Left ventricle myocardium superior (tissue), 1 donor: Measurements from ENCODE around the gene RERG. TPM values are rescaled to one million over a fixed set of nuclear protein-coding genes. Genes with fewer than 3 reads are reported as not detected.
A peak's percentile ranks its signal among the peaks of the same experiment; 100 is the strongest.

Experiments
- ATAC-seq: fragments of 200-7000 bp; cut with Tn5 transposase; one replicate; pipeline ENCODE4 v1.9.1; 2020; ENCODE audit warnings: mild to moderate bottlenecking, moderate library complexity
- DNase-seq: peaks from one replicate; pipeline ENCODE4 v3.0.0-alpha.2; 2020
- intact Hi-C: fragments of 100-400 bp; cut with micrococcal nuclease; formaldehyde crosslinking; loops from one replicate; pipeline ENCODE4 v1.11.0; 2022
- total RNA-seq: library from RNA; stranded (reverse); fragmentation: NEBNext Ultra II Directional; extraction: Animal tissue kit (Norgen Biotek cat#: 25700); gene quantifications from one replicate; pipeline ENCODE4 v1.2.1, GENCODE V29; 2021
- donor health status: DM: no; HTN: yes; CAD: no; lungs with severe emphysema.

RERG gene
- total RNA-seq, 1 donor from 2014 or later = 3.8 TPM

GRCh38 chr12:15196678-15197505 lies 24.3 kb downstream of the RERG start:
- peak; percentile 31 for ATAC-seq
- intact Hi-C loops = no loop called here
- DNase-seq = no peak

GRCh38 chr12:15196221-15196620 lies 25.0 kb downstream of the RERG start:
- intact Hi-C loops = no loop called here
- DNase-seq = no peak
- ATAC-seq = no peak

- intact Hi-C loops = no loop called here
- no peak for DNase-seq
- ATAC-seq = no peak
These were observed 26.5 kb downstream of the RERG start for GRCh38 chr12:15194456-15195368.

- ATAC-seq = no peak
- intact Hi-C loops = no loop called here
- no peak for DNase-seq
These were observed 27.3 kb downstream of the RERG start for GRCh38 chr12:15193946-15194345.

- ATAC-seq (no peak), DNase-seq (no peak)
- intact Hi-C loops = no loop called here
These were observed 28.5 kb downstream of the RERG start for GRCh38 chr12:15192720-15193119.

GRCh38 chr12:15188127-15188526 lies 33.1 kb downstream of the RERG start:
- ATAC-seq (no peak), DNase-seq (no peak)
- intact Hi-C loops = no loop called here

- DNase-seq (no peak), ATAC-seq (peak; percentile 61)
- intact Hi-C loops = no loop called here
These were observed 34.6 kb downstream of the RERG start for GRCh38 chr12:15186597-15186996.

GRCh38 chr12:15184484-15184883 lies 36.7 kb downstream of the RERG start:
- intact Hi-C loops = no loop called here
- DNase-seq (no peak), ATAC-seq (no peak)

GRCh38 chr12:15183821-15184220 lies 37.4 kb downstream of the RERG start:
- intact Hi-C loops = no loop called here
- DNase-seq (no peak), ATAC-seq (no peak)

- ATAC-seq (peak; percentile 94), DNase-seq (no peak)
- intact Hi-C loops = no loop called here
These were observed 40.1 kb downstream of the RERG start for GRCh38 chr12:15181017-15181683.

- peak; percentile 60 for ATAC-seq
- no peak for DNase-seq
- intact Hi-C loops = no loop called here
These were observed 40.9 kb downstream of the RERG start for GRCh38 chr12:15180325-15180724.

GRCh38 chr12:15179672-15180071 lies 41.5 kb downstream of the RERG start:
- DNase-seq (peak; percentile 48), ATAC-seq (peak; percentile 81)
- intact Hi-C loops = no loop called here

GRCh38 chr12:15173142-15173541 lies 48.1 kb downstream of the RERG start:
- no peak for DNase-seq
- no peak for ATAC-seq
- intact Hi-C loops = no loop called here

- no peak for ATAC-seq
- intact Hi-C loops = no loop called here
- no peak for DNase-seq
These were observed 49.0 kb downstream of the RERG start for GRCh38 chr12:15172060-15172822.

- ATAC-seq (no peak), DNase-seq (no peak)
- intact Hi-C loops = no loop called here
These were observed 50.1 kb downstream of the RERG start for GRCh38 chr12:15171012-15171655.

GRCh38 chr12:15168026-15168678 lies 53.1 kb downstream of the RERG start:
- peak; percentile 42 for ATAC-seq
- intact Hi-C loops = no loop called here

GRCh38 chr12:15165012-15165659 lies 56.1 kb downstream of the RERG start:
- ATAC-seq (peak; percentile 85), DNase-seq (no peak)
- intact Hi-C loops = no loop called here

More at GRCh38 chr12:15168026-15168678, 53.1 kb downstream of the RERG start:
- no peak for DNase-seq
